ENCODE measurements around the gene SDR39U1.

Gene SDR39U1

DNA sequence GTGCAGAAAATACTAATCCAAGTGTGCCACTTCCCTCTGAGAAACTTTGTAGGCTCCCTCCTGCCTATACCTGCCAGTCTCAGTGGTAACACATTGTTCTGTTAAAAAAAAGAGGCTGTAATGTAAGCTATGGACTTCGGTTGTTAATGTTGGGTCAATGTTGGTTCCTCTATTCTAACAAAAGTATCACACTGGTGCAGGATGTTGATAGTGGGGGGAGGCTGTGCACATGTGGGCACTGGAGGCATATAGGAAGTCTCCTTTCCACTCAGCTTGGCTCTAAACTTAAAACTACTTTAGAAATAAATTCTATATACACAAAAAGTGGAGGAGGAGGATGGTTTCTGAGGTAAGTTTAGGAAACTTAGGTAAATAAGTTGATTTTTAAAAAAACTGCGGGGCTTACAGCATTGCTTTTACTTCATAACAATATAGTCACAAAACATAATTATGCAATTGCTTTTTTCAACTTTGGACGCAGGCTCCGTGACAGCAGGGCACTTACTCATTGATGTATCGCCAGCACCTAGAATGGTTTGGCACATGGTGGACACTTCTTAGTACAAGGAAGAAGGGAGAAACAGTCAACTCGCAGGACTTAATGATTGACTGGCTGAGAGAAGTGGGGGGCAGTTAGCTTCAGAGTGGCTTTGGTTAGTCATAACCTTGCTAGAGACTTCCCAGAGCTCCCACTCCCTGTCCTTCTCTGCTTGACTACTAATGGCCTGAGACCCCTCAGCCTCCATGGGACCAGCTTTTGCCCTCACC lies 51.7 kb downstream of the SDR39U1 start:
- no peak for DNase-seq (ENCODE audit: low spot score)
